Vagina (tissue), 2 donors: ENCODE results near the gene IFNA1. TPM values are rescaled to one million over a fixed set of nuclear protein-coding genes. Genes with fewer than 3 reads are reported as not detected.
"Not testable (repeated sequence)": the region's sequence is repeated elsewhere in the genome, so short reads cannot be mapped to it uniquely, and the experiment has no call there.

Experiments
- DNase-seq, 2 donors: peaks; one replicate each; pipeline ENCODE4 v3.0.0-alpha.2; 2017; ENCODE audit errors: extremely low spot score in 2 of 2
- H3K27ac ChIP-seq: fragments of 200-600 bp; sonication (generic); one replicate; pipeline ENCODE4 v1.5.1; 2019
- H3K27me3 ChIP-seq: fragments of 200-600 bp; sonication (generic); one replicate; pipeline ENCODE4 v1.5.1; 2019
- H3K36me3 ChIP-seq, 2 donors: fragments of 200-600 bp; sonication (generic); one replicate each; pipeline ENCODE4 v1.5.1; 2017 to 2019
- H3K4me1 ChIP-seq: fragments of 200-600 bp; sonication (generic); one replicate; pipeline ENCODE4 v1.5.1; 2019
- H3K4me3 ChIP-seq, 2 donors: fragments of 200-600 bp; sonication (generic); 1 replicate in 1 of 2; 2 replicates in 1 of 2; pipeline ENCODE4 v1.5.1; 2016 to 2019
- H3K9me3 ChIP-seq: fragments of 200-600 bp; sonication (generic); one replicate; pipeline ENCODE4 v1.5.1; 2019
- POLR2A ChIP-seq, 2 donors: fragments of 450-650 bp; IDR thresholded peaks; one replicate each; pipeline ENCODE4 v1.6.1; 2017; ENCODE audit warnings: antibody characterized with exemption in 2 of 2, mild to moderate bottlenecking in 2 of 2, moderate library complexity in 2 of 2
- POLR2AphosphoS5 ChIP-seq, 2 donors: sonication (generic); formaldehyde crosslinking; IDR thresholded peaks; one replicate each; pipeline ENCODE4 v1.9.0; 2017; ENCODE audit warnings: antibody characterized with exemption in 2 of 2, mild to moderate bottlenecking in 2 of 2, low read depth in 1 of 2; ENCODE audit not compliant: insufficient read depth in 1 of 2
- intact Hi-C: fragments of 100-400 bp; cut with DNase I; formaldehyde crosslinking; loops from one replicate; pipeline ENCODE4 v1.15.1; 2023
- total RNA-seq: library from RNA; depleted of rRNA; stranded (reverse); fragments of >200 nt; gene quantifications from one replicate; pipeline ENCODE4 v1.2.3, GENCODE V29; 2016
- TF ChIP-seq, protein P1 (sequence below), 3 experiments: fragments of 450-650 bp in 2 of 3; fragments of 200-600 bp in 1 of 3; sonication (generic) in 1 of 3; IDR thresholded peaks; one replicate each; pipeline ENCODE4 v1.5.1; 2017 to 2019; ENCODE audit warnings: antibody characterized with exemption in 3 of 3, mild to moderate bottlenecking in 2 of 3, moderate library complexity in 2 of 3

Gene IFNA1
- total RNA-seq, 1 donor from 2014 or later = not detected

DNA sequence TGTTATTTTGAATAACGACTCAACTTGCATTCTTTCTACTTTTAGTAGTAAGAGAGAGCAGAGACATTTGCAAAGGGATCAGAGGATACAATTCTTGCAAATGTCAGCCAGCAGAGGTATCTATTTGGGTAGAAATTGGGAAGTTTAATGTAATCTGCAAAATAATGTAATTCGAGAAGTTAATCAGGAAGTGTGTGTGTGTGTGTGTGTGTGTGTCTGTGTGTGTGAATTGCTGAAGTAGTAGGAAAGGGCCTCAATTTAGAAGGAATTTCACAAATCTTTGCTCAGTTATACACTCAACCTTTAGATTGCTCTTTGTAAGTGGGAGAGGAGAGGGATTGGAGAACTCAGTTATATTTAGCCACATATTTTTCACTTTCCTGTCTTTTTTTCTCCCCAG, 11.0 kb upstream of the IFNA1 start:
- H3K4me1 ChIP-seq = no peaks in the 10 kb centered on the region
- intact Hi-C loops = no loop called here

DNA sequence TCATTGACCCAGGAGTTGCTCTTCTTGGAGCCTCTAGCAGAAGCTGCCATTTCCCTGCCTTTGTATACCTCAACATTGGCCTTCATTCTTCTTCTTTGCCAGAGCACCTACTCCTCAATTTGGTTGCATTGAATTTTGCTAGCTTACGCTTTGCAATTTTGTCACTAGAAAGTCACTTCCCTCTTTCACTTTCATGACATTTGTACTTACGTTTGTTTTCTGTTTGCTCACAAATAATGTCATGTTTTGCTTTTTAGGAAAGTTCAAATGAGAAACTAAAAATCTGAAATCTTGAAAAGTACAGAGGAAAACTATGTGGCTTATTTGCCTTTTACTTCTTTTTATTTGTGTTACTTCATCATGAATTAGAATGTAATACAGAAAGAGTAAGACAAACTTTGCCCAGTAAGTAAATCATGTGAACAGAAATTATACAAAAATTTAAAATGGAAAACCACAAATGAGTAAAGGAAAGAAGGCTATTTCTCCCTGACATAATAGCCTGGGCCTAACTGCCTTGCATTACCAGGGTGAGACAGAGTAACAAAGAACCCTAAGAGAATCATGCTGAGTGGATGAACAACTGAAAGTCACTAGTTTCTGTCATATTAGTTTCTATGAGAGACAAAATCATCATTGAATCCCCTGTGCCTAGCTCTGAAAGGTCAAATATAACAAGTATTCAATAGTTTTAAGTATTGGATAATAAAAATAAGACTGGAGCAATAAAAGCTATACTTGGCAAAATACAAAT, 7.4 kb upstream of the IFNA1 start:
- TF ChIP-seq POLR2A (IDR thresholded peaks at IDR 0.05) (no peak), POLR2AphosphoS5 (IDR thresholded peaks at IDR 0.05; ENCODE audit: insufficient read depth in 1 of 2, low read depth in 1 of 2) (no peak)
- TF ChIP-seq, protein P1, sequence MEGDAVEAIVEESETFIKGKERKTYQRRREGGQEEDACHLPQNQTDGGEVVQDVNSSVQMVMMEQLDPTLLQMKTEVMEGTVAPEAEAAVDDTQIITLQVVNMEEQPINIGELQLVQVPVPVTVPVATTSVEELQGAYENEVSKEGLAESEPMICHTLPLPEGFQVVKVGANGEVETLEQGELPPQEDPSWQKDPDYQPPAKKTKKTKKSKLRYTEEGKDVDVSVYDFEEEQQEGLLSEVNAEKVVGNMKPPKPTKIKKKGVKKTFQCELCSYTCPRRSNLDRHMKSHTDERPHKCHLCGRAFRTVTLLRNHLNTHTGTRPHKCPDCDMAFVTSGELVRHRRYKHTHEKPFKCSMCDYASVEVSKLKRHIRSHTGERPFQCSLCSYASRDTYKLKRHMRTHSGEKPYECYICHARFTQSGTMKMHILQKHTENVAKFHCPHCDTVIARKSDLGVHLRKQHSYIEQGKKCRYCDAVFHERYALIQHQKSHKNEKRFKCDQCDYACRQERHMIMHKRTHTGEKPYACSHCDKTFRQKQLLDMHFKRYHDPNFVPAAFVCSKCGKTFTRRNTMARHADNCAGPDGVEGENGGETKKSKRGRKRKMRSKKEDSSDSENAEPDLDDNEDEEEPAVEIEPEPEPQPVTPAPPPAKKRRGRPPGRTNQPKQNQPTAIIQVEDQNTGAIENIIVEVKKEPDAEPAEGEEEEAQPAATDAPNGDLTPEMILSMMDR (IDR thresholded peaks at IDR 0.05) = no peak

More for the DNA sequence above, 11.0 kb upstream of the IFNA1 start:
- Histone ChIP-seq H3K27ac (no peak overlapping the region), H3K36me3 (no peaks in the 10 kb centered on the region), H3K9me3 (no peaks in the 10 kb centered on the region), H3K27me3 (no peaks in the 10 kb centered on the region), H3K4me3 (no peak overlapping the region)
- TF ChIP-seq POLR2A (IDR thresholded peaks at IDR 0.05) (no peak), POLR2AphosphoS5 (IDR thresholded peaks at IDR 0.05; ENCODE audit: insufficient read depth in 1 of 2, low read depth in 1 of 2) (no peak)
- TF ChIP-seq, protein P1 (IDR thresholded peaks at IDR 0.05) = no peak
- no peak for DNase-seq

DNA sequence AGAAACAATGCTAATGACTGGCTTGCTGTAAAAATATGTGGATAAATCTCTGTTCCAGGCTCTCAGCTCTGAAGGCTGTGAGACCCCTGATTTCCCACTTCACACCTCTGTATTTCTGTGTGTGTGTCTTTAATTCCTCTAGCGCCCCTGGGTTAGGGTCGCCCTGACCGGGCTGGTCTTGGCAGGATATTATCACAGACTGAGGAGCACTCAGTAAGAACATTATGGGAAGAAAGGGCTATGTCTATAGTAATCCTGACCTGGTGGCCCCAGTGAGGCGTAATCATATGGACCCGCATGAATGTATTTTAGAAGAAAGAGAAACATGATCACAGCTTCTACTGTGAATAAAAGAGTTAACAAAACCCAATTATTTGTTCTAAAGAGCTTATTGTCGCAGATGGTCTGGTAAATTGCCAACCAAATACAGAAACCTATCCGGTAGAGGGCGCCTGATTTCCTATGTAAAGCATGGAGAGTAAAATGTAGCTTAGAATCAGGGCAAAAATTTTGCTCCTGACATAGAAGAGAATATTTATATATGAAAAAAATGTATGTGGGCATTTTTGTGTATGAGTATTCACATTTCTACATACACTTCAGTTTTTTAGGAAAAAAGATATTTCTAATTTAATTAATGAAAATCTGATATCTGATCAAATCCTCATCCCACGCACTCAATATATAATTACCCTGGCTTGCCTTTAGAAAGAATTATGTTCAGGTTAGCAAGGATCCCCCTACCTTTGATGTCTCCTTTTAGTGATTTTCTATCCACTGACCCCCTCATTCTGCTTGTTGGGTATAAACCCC, 5.8 kb upstream of the IFNA1 start:
- TF ChIP-seq, protein P1 (IDR thresholded peaks at IDR 0.05) = no peak
- no peak for TF ChIP-seq POLR2A (IDR thresholded peaks at IDR 0.05)
- no peak for TF ChIP-seq POLR2AphosphoS5 (IDR thresholded peaks at IDR 0.05; ENCODE audit: insufficient read depth in 1 of 2, low read depth in 1 of 2)
- intact Hi-C loops = no loop called here

More for the DNA sequence above, 7.4 kb upstream of the IFNA1 start:
- H3K9me3 ChIP-seq = no peaks in the 10 kb centered on the region
- H3K4me1 ChIP-seq = no peaks in the 10 kb centered on the region
- intact Hi-C loops = no loop called here
- no peak overlapping the region for H3K27ac ChIP-seq
- DNase-seq = no peak
- no peak overlapping the region for H3K4me3 ChIP-seq
- no peaks in the 10 kb centered on the region for H3K36me3 ChIP-seq
- no peaks in the 10 kb centered on the region for H3K27me3 ChIP-seq

DNA sequence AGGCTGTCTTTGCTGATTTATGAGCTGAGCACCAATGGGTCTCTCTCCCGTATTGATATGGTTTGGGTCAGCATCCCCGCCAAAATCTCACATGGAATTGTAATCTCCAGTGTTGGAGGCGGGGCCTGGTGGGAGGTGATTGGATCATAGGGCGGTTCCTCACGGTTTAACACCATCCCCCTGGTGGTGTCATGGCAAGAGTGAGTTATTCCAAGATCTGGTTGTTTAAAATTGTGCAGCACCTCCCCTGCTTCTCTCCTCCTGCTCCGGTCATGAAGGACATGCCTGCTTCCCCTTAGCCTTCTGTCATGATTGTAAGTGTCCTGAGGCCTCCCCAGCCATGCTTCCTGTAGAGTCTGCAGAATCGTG, 5.2 kb upstream of the IFNA1 start:
- H3K27me3 ChIP-seq, H3K4me3 ChIP-seq, DNase-seq, H3K9me3 ChIP-seq, H3K27ac ChIP-seq, H3K36me3 ChIP-seq, intact Hi-C loops, H3K4me1 ChIP-seq: not testable (repeated sequence)

More for the DNA sequence above, 5.8 kb upstream of the IFNA1 start:
- Histone ChIP-seq H3K27ac (no peak overlapping the region), H3K4me1 (no peaks in the 10 kb centered on the region), H3K4me3 (no peak overlapping the region), H3K36me3 (no peaks in the 10 kb centered on the region), H3K9me3 (no peaks in the 10 kb centered on the region), H3K27me3 (no peaks in the 10 kb centered on the region)
- no peak for DNase-seq

DNA sequence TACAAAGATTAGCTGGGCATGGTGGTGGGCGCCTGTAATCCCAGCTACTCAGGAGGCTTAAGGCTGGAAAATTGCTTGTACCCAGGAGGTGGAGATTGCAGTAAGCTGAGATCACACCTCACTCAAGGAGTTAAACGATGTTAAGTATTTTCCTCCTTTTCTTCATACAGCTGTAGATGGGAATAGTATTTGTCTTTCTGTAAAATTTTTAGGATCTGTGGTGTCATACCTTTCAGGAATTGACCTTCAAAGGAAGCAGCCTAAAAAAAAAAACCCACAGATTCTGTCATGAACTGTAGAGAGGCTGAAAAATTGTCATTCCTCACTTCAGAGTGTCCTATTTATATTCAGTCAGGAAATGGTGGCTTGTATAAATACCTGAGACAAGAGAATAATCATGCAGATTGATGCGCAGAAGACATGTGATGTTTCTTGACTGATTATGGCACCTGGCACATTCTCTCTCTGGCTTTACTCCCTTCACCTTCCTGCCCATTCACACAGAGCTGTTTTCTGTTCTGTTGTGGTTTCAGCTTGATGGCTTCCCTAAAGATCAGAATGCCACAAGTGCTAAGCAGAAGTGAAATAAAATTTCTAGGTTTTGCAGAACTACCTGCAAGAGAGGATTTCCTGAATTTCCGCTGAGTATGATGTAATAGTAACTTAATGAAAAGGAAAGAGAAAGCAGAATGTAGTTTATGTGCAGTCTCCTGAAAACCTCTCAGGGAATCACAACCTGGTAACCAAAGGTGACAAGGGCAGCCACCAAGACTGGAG, 3.8 kb downstream of the IFNA1 start:
- TF ChIP-seq, protein P1 (IDR thresholded peaks at IDR 0.05) = no peak
- TF ChIP-seq POLR2AphosphoS5 (IDR thresholded peaks at IDR 0.05; ENCODE audit: insufficient read depth in 1 of 2, low read depth in 1 of 2) = no peak
- TF ChIP-seq POLR2A (IDR thresholded peaks at IDR 0.05) = no peak
- Histone ChIP-seq H3K27me3 (no peaks in the 10 kb centered on the region), H3K4me3 (no peak overlapping the region), H3K9me3 (no peaks in the 10 kb centered on the region), H3K36me3 (no peaks in the 10 kb centered on the region), H3K27ac (no peak overlapping the region), H3K4me1 (no peaks in the 10 kb centered on the region)
- no peak for DNase-seq
- intact Hi-C loops = no loop called here

DNA sequence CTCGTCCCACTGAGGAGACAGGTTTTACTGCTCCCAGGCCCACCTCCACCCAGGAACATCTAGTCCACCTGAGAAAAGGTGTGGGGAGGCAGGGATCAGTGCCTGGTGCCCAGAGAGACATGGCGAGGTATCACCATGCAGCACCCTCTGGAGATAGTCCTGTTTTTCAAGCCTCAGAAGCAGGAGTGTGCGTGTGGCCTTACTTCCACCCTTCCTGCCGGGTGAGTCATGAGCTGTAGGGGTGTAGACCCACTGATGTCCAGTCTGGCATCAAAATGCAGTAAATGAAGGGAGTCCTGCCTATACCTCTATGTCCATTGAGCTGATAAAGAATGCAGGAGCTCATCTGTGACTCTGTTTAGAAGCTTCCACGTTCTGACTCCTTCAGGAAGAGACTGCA, 9.1 kb downstream of the IFNA1 start:
- H3K4me1 ChIP-seq, H3K27me3 ChIP-seq, intact Hi-C loops, H3K27ac ChIP-seq, H3K9me3 ChIP-seq, H3K4me3 ChIP-seq, H3K36me3 ChIP-seq, DNase-seq: not testable (repeated sequence)
